SH-SY5Y (cell line): ENCODE measurements around the gene RBBP7.

Source experiments
- GATA2 ChIP-seq: IDR thresholded peaks from 2 replicates; pipeline ENCODE4 v1.6.1; 2011; ENCODE audit warnings: mild to moderate bottlenecking, low read depth, low read length
- GATA3 ChIP-seq: IDR thresholded peaks from 2 replicates; pipeline ENCODE4 v1.6.1; 2011; ENCODE audit warnings: low read depth, mild to moderate bottlenecking, low read length, moderate library complexity

DNA sequence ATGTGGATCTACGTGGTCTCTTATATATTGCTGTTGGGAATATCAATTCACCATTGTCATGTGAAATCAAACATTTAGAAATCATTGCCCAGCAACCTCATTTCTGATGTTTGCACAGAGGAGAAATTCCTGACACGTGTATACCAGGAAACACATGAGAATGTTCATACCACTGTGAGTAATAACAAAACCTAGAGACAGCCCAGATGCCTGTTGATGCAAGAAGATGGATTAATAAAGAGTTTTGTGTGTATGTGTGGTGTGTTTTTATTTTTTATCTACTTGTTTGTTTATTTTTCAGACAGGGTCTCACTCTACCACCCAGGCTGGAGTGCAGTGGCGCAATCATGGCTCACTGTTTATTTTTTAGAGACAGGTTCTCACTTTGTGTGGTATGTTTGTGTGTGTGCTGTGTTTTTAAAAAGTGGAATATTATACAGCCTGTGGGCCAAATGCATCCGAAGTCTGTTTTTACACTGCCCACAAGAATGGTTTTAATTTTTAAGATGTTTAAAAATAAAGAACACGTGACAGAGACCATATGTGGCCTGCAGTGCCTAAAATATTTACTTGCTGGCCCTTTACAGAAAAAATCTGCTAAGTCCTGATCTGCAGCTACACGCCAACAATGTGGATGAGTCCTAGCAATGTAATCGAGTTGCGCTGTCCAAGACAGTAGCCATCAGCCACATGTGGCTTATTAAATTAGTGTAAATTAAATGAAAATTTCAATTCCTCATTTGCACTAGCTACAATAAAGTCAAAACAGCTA lies 44.7 kb downstream of the RBBP7 start:
- TF ChIP-seq GATA2 (no peak), GATA3 (no peak)
